Esophagus squamous epithelium (tissue), 5 donors: ENCODE data around the gene SAYSD1. TPM values are rescaled to one million over a fixed set of nuclear protein-coding genes. Genes with fewer than 3 reads are reported as not detected.

Experiments used
- DNase-seq: peaks from one replicate; lab custom pipeline; 2025; lab: John Stamatoyannopoulos, UW
- H3K27ac ChIP-seq, 4 donors: fragments of 200-600 bp; sonication (generic); one replicate each; pipeline ENCODE4 v1.5.1; 2016 to 2019; ENCODE audit warnings: mild to moderate bottlenecking in 1 of 4
- H3K27me3 ChIP-seq, 4 donors: fragments of 200-600 bp; sonication (generic); 1 replicate in 3 of 4; 2 replicates in 1 of 4; pipeline versions ENCODE4 v1.5.1 to v1.6.0; 2017 to 2021; ENCODE audit warnings: antibody characterized with exemption in 1 of 4
- H3K36me3 ChIP-seq, 3 donors: fragments of 200-600 bp; sonication (generic); one replicate each; pipeline ENCODE4 v1.5.1; 2016 to 2019
- H3K4me1 ChIP-seq, 3 donors: fragments of 200-600 bp; sonication (generic); one replicate each; pipeline ENCODE4 v1.5.1; 2017 to 2019
- H3K4me3 ChIP-seq, 4 donors: fragments of 200-600 bp; sonication (generic); 1 replicate in 3 of 4; 2 replicates in 1 of 4; pipeline ENCODE4 v1.5.1; 2016 to 2019; ENCODE audit warnings: mild to moderate bottlenecking in 2 of 4, moderate library complexity in 1 of 4
- H3K9me3 ChIP-seq, 3 donors: fragments of 200-600 bp; sonication (generic); one replicate each; pipeline ENCODE4 v1.5.1; 2016 to 2019
- POLR2A ChIP-seq, 4 donors: fragments of 450-650 bp; IDR thresholded peaks; one replicate each; pipeline ENCODE4 v1.6.1; 2017; ENCODE audit warnings: antibody characterized with exemption in 4 of 4, mild to moderate bottlenecking in 4 of 4, moderate library complexity in 3 of 4
- WGBS, 2 donors: methylation state at CpG; one replicate each; pipeline ENCODE4 v1.1.5; 2018; 5-methylcytosine and 5-hydroxymethylcytosine counted together
- intact Hi-C: fragments of 100-400 bp; cut with DNase I; formaldehyde crosslinking; loops from one replicate; pipeline ENCODE4 v1.15.0; 2022
- total RNA-seq, 4 donors: library from RNA; depleted of rRNA; stranded (reverse); fragments of >200 nt; gene quantifications; one replicate each; pipeline ENCODE4 v1.1.0, GENCODE V29; 2016
- TF ChIP-seq, protein P1 (sequence below), 6 experiments: fragments of 450-650 bp in 4 of 6; fragments of 200-600 bp in 2 of 6; sonication (generic) in 2 of 6; IDR thresholded peaks; one replicate each; pipeline ENCODE4 v1.5.1; 2016 to 2019; ENCODE audit warnings: antibody characterized with exemption in 6 of 6, mild to moderate bottlenecking in 4 of 6, moderate library complexity in 4 of 6
- donor health status: DM: yes; HTN: yes; CAD: no.

SAYSD1 gene
- total RNA-seq, 4 donors from 2014 or later, result 11.0 to 12.6 (median 11.6) TPM

DNA sequence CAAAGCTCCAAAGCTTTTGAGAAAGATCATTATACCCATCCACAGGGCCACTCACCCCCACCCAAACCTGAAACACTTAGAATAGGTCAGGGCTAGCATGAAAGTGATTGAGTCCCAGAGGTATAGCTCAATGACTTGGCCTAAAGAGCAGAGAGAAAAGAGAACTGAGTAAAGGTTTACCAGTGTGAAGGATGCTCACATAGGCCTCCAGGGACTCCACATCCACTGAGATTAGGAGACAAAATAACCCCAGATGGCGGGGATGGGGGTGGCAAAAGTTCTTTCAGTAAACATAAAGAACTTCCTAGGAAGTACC, 12.2 kb downstream of the SAYSD1 start:
- Histone ChIP-seq H3K4me3 (no peak overlapping the region), H3K4me1 (peaks cover 0 to 6% (median 0%) of the 10 kb centered on the region in 3 donors), H3K27ac (no peak overlapping the region), H3K9me3 (no peaks in the 10 kb centered on the region), H3K27me3 (no peaks in the 10 kb centered on the region), H3K36me3 (peaks cover 0 to 35% (median 0%) of the 10 kb centered on the region in 3 donors)
- TF ChIP-seq, protein P1, sequence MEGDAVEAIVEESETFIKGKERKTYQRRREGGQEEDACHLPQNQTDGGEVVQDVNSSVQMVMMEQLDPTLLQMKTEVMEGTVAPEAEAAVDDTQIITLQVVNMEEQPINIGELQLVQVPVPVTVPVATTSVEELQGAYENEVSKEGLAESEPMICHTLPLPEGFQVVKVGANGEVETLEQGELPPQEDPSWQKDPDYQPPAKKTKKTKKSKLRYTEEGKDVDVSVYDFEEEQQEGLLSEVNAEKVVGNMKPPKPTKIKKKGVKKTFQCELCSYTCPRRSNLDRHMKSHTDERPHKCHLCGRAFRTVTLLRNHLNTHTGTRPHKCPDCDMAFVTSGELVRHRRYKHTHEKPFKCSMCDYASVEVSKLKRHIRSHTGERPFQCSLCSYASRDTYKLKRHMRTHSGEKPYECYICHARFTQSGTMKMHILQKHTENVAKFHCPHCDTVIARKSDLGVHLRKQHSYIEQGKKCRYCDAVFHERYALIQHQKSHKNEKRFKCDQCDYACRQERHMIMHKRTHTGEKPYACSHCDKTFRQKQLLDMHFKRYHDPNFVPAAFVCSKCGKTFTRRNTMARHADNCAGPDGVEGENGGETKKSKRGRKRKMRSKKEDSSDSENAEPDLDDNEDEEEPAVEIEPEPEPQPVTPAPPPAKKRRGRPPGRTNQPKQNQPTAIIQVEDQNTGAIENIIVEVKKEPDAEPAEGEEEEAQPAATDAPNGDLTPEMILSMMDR (IDR thresholded peaks at IDR 0.05), result no peak
- intact Hi-C loops, result no loop called here
- no peak for DNase-seq
- 82 to 92% methylated on average over 1 of the region's 1 CpG for WGBS, 2 donors

DNA sequence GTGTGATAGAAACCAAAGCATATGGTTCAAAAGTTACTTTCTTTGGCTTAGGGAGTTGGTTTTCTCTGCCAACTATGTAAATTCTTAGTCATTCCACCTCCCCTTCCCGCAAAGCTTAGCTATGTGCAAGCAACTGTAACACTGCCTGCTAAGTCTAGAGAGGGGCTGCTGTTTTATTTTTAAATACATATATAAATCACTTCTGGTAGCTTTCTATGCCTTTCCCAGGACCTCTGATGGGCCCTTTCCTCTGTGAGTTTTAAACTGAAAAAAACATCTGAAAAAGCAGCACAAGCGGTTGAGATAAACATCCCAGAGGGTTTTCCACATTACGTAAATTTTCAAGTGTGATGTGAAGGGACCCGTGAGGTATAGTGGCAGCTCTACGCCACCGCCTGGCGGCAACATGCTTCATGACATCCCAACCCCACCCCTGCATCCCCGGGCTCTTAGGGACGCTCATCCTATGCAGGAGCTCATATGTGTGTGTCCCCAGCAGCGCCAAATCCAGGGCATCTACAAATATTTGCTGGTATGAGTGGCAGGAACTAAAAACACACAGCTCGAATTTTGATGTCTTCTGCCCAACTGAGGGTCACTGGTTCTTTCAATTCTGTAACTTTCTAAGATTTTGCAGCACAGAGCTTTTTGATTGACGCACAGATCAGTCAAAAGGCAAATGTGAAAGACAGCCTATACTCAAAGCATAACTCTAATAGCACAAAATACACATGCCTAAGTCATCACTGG, 12.7 kb downstream of the SAYSD1 start:
- Histone ChIP-seq H3K36me3 (peaks cover 0 to 35% (median 0%) of the 10 kb centered on the region in 3 donors), H3K4me1 (peaks cover 0 to 6% (median 0%) of the 10 kb centered on the region in 3 donors), H3K4me3 (no peak overlapping the region), H3K27me3 (no peaks in the 10 kb centered on the region), H3K27ac (no peak overlapping the region), H3K9me3 (no peaks in the 10 kb centered on the region)
- 48 to 58% methylated on average over 12 of the region's 12 CpGs for WGBS, 2 donors
- intact Hi-C loops, result no loop called here
- no peak for DNase-seq
- TF ChIP-seq, protein P1 (IDR thresholded peaks at IDR 0.05), result peak in 1 of 6 experiments; percentile 35
- no peak for TF ChIP-seq POLR2A (IDR thresholded peaks at IDR 0.05)

DNA sequence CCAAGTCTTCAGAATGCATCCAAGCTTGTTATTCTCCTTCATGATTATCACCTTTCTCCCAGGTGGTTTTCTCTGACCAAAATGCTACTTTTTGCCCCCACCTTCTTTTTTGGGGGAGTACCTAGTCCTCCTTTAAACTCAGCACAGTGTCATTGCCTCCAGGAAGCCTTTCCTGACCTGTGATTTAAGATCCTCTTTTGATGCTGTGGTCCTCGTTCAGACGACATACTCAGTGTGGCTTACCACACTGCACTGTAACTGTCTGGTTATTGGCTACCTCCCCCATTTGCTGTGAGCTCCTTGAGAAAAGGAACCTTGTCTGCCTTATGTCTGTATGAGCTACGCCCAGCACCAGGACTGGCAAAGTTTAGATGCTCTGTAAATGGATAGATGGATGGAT, 14.6 kb downstream of the SAYSD1 start:
- DNase-seq, result no peak
- Histone ChIP-seq H3K9me3 (no peaks in the 10 kb centered on the region), H3K27me3 (no peaks in the 10 kb centered on the region), H3K4me1 (peaks cover 0 to 6% (median 0%) of the 10 kb centered on the region in 3 donors), H3K27ac (no peak overlapping the region), H3K36me3 (peaks cover 0 to 32% (median 0%) of the 10 kb centered on the region in 3 donors), H3K4me3 (no peak overlapping the region)
- 47 to 74% methylated on average over 2 to 3 of the region's 3 CpGs for WGBS, 2 donors
- TF ChIP-seq POLR2A (IDR thresholded peaks at IDR 0.05), result no peak
- TF ChIP-seq, protein P1 (IDR thresholded peaks at IDR 0.05), result no peak
- intact Hi-C loops, result no loop called here

DNA sequence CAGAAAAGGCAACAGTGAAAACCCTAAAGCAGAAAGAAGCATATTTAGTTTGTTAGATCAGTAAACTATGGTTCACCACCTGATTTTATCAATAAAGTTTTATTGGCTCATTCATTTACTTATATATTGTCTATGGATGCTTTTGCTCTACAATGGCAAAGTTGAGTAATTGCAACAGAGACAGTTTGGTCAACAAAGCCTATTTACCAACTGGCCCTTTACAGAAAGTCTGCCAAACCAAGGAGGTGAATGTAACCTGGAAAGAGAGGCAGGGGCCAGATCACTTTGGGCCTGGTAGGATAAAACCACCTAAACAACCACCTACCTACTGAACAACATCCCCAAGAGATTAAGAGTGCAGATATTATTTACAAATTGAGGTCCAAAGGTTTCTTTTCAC, 19.4 kb downstream of the SAYSD1 start:
- no peak for DNase-seq

DNA sequence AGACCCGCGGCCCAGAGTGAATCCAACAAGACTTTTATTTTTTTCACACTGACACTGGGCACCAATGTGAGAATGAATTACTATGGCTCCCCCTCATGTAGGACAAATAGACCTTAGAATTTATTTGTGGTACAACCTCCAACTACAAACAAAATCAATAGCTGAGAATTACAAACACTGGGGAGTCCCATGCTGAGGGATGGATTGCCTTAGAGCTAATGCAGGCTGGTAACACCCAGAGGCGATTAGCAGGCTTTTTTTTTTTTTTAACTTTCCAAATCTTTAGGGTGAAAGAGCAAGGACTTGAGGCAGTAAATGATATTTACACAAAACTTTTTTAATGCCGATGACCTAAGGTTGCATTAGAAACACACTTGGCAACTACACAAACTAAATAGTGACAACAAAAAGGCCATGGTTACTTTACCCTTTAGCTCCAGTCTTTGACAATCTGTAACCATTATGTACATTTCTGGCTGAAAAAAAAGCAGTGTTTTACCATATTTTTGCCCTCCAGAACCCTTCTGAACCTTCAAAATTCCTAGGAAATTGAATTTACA, 21.8 kb downstream of the SAYSD1 start:
- no peaks in the 10 kb centered on the region for H3K36me3 ChIP-seq
- no peak for DNase-seq
- WGBS, 2 donors, result 79 to 90% methylated on average over 4 of the region's 4 CpGs
- no peaks in the 10 kb centered on the region for H3K9me3 ChIP-seq
- no peak overlapping the region for H3K27ac ChIP-seq
- TF ChIP-seq POLR2A (IDR thresholded peaks at IDR 0.05), result no peak
- TF ChIP-seq, protein P1 (IDR thresholded peaks at IDR 0.05), result no peak
- peaks cover 0 to 3% (median 0%) of the 10 kb centered on the region in 3 donors for H3K4me1 ChIP-seq
- H3K27me3 ChIP-seq, result peaks cover 0 to 13% (median 0%) of the 10 kb centered on the region in 4 donors
- intact Hi-C loops, result no loop called here
- no peak overlapping the region for H3K4me3 ChIP-seq

More for the DNA sequence above, 19.4 kb downstream of the SAYSD1 start:
- no peaks in the 10 kb centered on the region for H3K4me1 ChIP-seq
- no peaks in the 10 kb centered on the region for H3K9me3 ChIP-seq
- intact Hi-C loops, result no loop called here
- H3K36me3 ChIP-seq, result no peaks in the 10 kb centered on the region
- H3K4me3 ChIP-seq, result no peak overlapping the region
- H3K27ac ChIP-seq, result no peak overlapping the region
- TF ChIP-seq, protein P1 (IDR thresholded peaks at IDR 0.05), result no peak
- TF ChIP-seq POLR2A (IDR thresholded peaks at IDR 0.05), result no peak
- peaks cover 0 to 5% (median 0%) of the 10 kb centered on the region in 4 donors for H3K27me3 ChIP-seq
